Measurements from ENCODE around the gene HSF2BP.
"Not testable (repeated sequence)": the region's sequence is repeated elsewhere in the genome, so short reads cannot be mapped to it uniquely, and the experiment has no call there.

The HSF2BP gene

GRCh38 chr21:43659136-43660000 is at the start of gene HSF2BP, which contains the start of gene RRP1B:
HSF2BP (minus strand) TSS chr21:43659488; CDS start chr21:43658096, 1,392 bp downstream.
RRP1B (plus strand) TSS chr21:43659560; CDS start chr21:43659665, 105 bp downstream.
- peak; percentile 97 for DNase-seq (ENCODE audit: insufficient read length, low spot score)
- FAIRE-seq: no peak
- peak; percentile 99 for TF ChIP-seq POLR2A (IDR thresholded peaks at IDR 0.05; ENCODE audit: low read depth, low read length)

DNA sequence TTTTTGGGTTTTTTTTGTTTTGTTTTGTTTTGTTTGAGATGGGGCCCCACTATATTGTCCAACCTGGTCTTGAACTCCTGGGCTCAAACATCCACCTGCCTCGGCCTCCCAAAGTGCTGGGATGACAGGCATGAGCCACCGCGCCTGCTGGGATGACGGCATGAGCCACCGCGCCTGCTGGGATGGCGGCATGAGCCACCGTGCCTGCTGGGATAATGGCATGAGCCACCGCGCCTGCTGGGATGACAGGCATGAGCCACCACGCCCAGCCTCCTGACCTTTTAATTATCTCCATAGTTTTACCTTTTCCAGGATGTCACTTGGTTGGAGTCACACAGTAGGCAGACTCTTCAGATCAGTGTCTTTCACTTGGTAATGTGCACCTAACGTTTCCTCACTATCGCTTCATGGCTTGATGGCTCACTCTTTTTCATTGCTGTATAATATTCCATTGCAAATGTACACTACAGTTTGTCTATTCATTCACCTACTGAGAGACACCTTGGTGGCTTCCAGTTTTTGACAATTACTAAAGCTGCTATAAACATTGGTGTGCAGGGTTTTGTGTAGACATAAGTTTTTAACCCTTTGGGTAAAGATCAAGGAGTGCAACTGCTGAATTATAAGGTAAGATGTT is 49.6 kb upstream of the HSF2BP start:
- no peak for TF ChIP-seq POLR2A (IDR thresholded peaks at IDR 0.05; ENCODE audit: low read depth, low read length)
- no peak for DNase-seq (ENCODE audit: insufficient read length, low spot score)
- no peak for FAIRE-seq

DNA sequence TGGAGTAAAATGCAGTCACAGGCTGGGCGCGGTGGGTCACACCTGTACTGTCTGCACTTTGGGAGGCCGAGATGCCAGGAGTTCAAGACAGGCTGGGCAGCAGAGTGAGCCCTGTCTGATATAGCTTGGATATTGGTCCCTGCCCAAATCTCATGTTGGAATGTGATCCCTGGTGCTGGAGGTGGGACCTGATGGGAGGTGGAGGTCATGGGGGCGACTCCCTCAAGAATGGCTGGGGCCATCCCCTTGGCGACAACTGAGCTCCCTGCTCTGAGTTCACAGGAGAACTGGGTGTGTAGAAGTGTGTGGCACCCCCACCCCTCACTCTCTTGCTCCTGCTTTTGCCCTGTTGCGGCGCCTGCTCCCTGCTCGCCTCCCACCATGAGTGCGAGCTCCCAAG is 48.2 kb upstream of the HSF2BP start:
- no peak for TF ChIP-seq POLR2A (IDR thresholded peaks at IDR 0.05; ENCODE audit: low read depth, low read length)
- no peak for DNase-seq (ENCODE audit: insufficient read length, low spot score)
- no peak for FAIRE-seq

- no peak for TF ChIP-seq POLR2A (IDR thresholded peaks at IDR 0.05; ENCODE audit: low read depth, low read length)
- DNase-seq (ENCODE audit: insufficient read length, low spot score) (no peak), FAIRE-seq (no peak)
Observed at GRCh38 chr21:43703035-43703880, 44.0 kb upstream of the HSF2BP start.

GRCh38 chr21:43702785-43703034 is 43.4 kb upstream of the HSF2BP start:
- no peak for TF ChIP-seq POLR2A (IDR thresholded peaks at IDR 0.05; ENCODE audit: low read depth, low read length)
- FAIRE-seq: no peak
- no peak for DNase-seq (ENCODE audit: insufficient read length, low spot score)

DNA sequence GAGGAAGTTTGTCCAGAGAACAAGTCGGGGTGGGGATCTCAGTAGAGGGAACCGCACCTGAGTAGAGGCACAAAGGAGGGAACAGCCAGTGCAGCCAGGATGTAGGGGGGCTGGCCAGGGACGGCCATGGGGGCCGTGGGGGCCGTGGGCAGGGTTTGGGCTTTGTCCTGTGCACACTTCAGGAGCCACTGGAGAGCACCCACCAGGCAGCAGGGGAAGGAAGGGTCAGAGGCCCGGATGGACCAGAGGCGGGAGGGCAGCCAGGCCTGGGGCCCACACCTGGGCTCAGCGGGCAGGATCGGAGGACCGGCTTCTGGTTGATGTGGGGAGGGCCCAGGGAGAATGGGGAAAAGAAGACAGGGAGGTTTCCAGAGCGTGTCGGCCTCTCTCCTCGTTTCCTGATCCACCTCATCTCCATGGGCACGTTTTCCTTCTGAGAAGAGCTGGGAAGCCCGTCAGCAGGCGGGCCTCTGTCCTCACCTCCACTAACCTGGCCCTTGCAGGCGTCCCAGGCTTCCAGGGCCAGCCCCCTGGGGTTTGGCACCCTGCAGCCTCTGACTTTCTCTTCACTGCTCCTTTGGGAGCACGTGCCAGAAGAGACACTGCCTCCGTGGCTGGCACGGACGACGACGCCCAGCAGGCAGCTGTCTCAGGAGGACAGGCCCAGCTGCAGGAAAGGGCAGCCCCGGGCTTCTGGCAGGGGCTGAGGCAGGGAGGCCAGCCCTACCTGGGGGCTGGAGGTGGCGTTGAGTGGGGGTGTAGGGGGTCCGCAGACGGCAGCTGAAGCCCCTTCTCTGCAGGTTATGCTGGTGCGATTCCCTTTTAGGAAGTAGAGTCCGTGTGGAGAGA is 42.9 kb upstream of the HSF2BP start:
- no peak for FAIRE-seq
- TF ChIP-seq POLR2A (IDR thresholded peaks at IDR 0.05; ENCODE audit: low read depth, low read length): no peak
- no peak for DNase-seq (ENCODE audit: insufficient read length, low spot score)

- DNase-seq (ENCODE audit: insufficient read length, low spot score): no peak
- no peak for FAIRE-seq
- no peak for TF ChIP-seq POLR2A (IDR thresholded peaks at IDR 0.05; ENCODE audit: low read depth, low read length)
Observed at GRCh38 chr21:43699933-43700599, 40.8 kb upstream of the HSF2BP start.

GRCh38 chr21:43699492-43699777 is 40.1 kb upstream of the HSF2BP start:
- DNase-seq (ENCODE audit: insufficient read length, low spot score); FAIRE-seq: not testable (repeated sequence)

GRCh38 chr21:43697758-43698643 is 38.7 kb upstream of the HSF2BP start:
- TF ChIP-seq POLR2A (IDR thresholded peaks at IDR 0.05; ENCODE audit: low read depth, low read length): no peak
- no peak for FAIRE-seq

GRCh38 chr21:43696214-43696613 is 36.9 kb upstream of the HSF2BP start:
- no peak for FAIRE-seq
- TF ChIP-seq POLR2A (IDR thresholded peaks at IDR 0.05; ENCODE audit: low read depth, low read length): no peak
- DNase-seq (ENCODE audit: insufficient read length, low spot score): no peak

More at GRCh38 chr21:43697758-43698643, 38.7 kb upstream of the HSF2BP start:
- DNase-seq (ENCODE audit: insufficient read length, low spot score): no peak

DNA sequence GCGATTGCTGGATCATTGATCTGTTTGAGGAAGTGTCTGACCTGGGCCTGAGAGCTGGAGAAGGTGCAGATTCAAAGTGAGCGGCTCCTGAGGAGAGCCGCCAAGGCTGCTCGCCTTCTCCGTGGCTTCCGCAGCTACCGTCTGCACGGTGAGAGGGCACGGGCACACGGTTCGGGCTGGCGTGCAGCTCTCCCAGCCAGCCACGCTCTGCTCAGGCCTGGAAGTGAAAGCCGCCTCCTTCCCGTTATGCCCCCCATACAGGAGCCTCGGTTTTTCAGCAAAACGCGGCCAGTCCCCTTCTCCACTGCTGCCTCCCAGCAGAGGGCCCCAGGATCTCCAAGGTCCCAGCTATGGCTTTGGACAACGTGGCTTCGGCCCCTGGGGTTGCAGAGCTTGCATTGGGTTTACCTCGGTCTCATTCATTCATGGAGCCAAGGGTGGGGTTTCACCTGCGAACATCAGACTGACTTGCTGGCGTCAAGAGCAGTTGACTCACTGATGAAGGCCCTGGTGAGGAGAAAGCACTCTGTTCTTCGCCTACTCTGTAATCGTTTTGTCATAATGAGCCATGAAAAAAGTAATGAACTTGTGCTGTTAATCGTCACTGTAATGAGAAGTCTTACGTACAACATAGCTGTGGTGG is 35.3 kb upstream of the HSF2BP start:
- DNase-seq (ENCODE audit: insufficient read length, low spot score) (no peak), FAIRE-seq (no peak)
- TF ChIP-seq POLR2A (IDR thresholded peaks at IDR 0.05; ENCODE audit: low read depth, low read length): no peak

DNA sequence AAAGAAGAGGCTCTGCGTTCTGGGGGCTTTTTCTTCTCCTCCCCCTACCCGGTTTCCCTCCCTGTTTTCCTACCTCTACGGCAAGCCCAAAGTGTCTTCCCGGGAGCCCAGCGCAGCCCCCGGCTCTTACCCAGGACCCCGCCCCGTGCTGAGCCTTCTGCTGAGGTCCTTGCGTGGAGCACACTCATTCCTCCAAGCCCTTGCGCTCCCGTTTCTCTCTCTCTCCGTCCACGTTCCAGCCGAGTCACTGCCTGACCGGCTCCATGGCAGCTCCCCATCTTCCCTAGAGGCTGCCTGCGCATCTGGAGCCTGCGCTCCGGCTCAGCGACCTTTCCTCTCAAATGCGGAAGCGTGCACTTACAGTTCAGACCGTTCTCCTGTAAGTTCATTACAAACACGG is 34.7 kb upstream of the HSF2BP start:
- no peak for DNase-seq (ENCODE audit: insufficient read length, low spot score)
- TF ChIP-seq POLR2A (IDR thresholded peaks at IDR 0.05; ENCODE audit: low read depth, low read length): no peak
- FAIRE-seq: no peak

All from H54 (cell line).